ENCODE measurements around the gene SLC22A23. TPM values are rescaled to one million over a fixed set of nuclear protein-coding genes. Genes with fewer than 3 reads are reported as not detected.

The SLC22A23 gene
- total and polyA plus RNA-seq, 4 donors, result 26.9 to 56.8 (median 41.7) TPM

GRCh38 chr6:3237761-3238662 is 218.8 kb downstream of the SLC22A23 start:
- no peaks in the 10 kb centered on the region for H3K9me3 ChIP-seq (ENCODE audit: control insufficient read depth, insufficient read depth, low read length)
- H3K4me1 ChIP-seq (ENCODE audit: control insufficient read depth, insufficient read depth, low read length), result peaks cover 50% of the 10 kb centered on the region
- no peak overlapping the region for H3K27ac ChIP-seq (ENCODE audit: low read depth, low read length)
- H3K4me3 ChIP-seq (ENCODE audit: low read depth, low read length), result no peak overlapping the region
- H3K36me3 ChIP-seq (ENCODE audit: control insufficient read depth, insufficient read depth, low read length), result peaks cover 10% of the 10 kb centered on the region
- 78% methylated on average over 23 of the region's 24 CpGs for WGBS (ENCODE audit: insufficient coverage)
- H3K27me3 ChIP-seq (ENCODE audit: control insufficient read depth, insufficient read depth, low read length), result no peaks in the 10 kb centered on the region
- DNase-seq (ENCODE audit: low read depth in 4 of 6, low spot score in 6 of 6), result no peak

DNA sequence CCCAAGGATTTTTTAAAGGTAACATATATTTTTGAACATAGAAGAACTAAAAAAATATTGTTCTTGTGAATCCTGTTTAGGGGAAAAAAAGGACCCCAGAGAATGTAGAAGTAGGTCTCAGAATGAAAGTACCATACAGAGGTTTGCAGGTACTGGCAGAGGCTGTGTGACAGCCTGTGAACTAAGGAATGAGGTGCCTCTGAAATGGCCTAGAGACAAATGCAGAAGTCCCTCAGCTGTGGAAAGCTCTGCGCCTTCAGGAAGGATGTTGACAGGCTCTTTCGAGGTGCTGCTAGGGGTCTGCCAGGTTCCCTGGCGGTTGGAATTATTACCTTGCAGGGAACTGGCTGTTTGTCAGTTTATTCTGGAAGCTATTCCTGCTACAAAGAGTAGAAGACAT is 220.8 kb downstream of the SLC22A23 start:
- 71% methylated on average over 1 of the region's 3 CpGs for WGBS (ENCODE audit: insufficient coverage)
- H3K4me3 ChIP-seq (ENCODE audit: low read depth, low read length), result no peak overlapping the region
- peaks cover 10% of the 10 kb centered on the region for H3K36me3 ChIP-seq (ENCODE audit: control insufficient read depth, insufficient read depth, low read length)
- no peak overlapping the region for H3K27ac ChIP-seq (ENCODE audit: low read depth, low read length)
- H3K9me3 ChIP-seq (ENCODE audit: control insufficient read depth, insufficient read depth, low read length), result no peaks in the 10 kb centered on the region
- no peak for DNase-seq (ENCODE audit: low read depth in 4 of 6, low spot score in 6 of 6)
- H3K27me3 ChIP-seq (ENCODE audit: control insufficient read depth, insufficient read depth, low read length), result no peaks in the 10 kb centered on the region
- H3K4me1 ChIP-seq (ENCODE audit: control insufficient read depth, insufficient read depth, low read length), result peaks cover 54% of the 10 kb centered on the region

GRCh38 chr6:3235486-3235885 is 221.4 kb downstream of the SLC22A23 start:
- peaks cover 10% of the 10 kb centered on the region for H3K36me3 ChIP-seq (ENCODE audit: control insufficient read depth, insufficient read depth, low read length)
- H3K27ac ChIP-seq (ENCODE audit: low read depth, low read length), result no peak overlapping the region
- H3K9me3 ChIP-seq (ENCODE audit: control insufficient read depth, insufficient read depth, low read length), result no peaks in the 10 kb centered on the region
- no peak for DNase-seq (ENCODE audit: low read depth in 4 of 6, low spot score in 6 of 6)
- H3K4me1 ChIP-seq (ENCODE audit: control insufficient read depth, insufficient read depth, low read length), result peaks cover 51% of the 10 kb centered on the region
- no peak overlapping the region for H3K4me3 ChIP-seq (ENCODE audit: low read depth, low read length)
- no peaks in the 10 kb centered on the region for H3K27me3 ChIP-seq (ENCODE audit: control insufficient read depth, insufficient read depth, low read length)
- WGBS (ENCODE audit: insufficient coverage), result 80% methylated on average over 1 of the region's 2 CpGs

- DNase-seq (ENCODE audit: low read depth in 4 of 6, low spot score in 6 of 6), result peak in 1 of 6 donors; percentile 69
- Histone ChIP-seq H3K27me3 (ENCODE audit: control insufficient read depth, insufficient read depth, low read length) (no peaks in the 10 kb centered on the region), H3K27ac (ENCODE audit: low read depth, low read length) (no peak overlapping the region), H3K4me1 (ENCODE audit: control insufficient read depth, insufficient read depth, low read length) (peaks cover 57% of the 10 kb centered on the region), H3K4me3 (ENCODE audit: low read depth, low read length) (no peak overlapping the region), H3K9me3 (ENCODE audit: control insufficient read depth, insufficient read depth, low read length) (no peaks in the 10 kb centered on the region), H3K36me3 (ENCODE audit: control insufficient read depth, insufficient read depth, low read length) (peaks cover 7% of the 10 kb centered on the region)
- 41% methylated on average over 3 of the region's 3 CpGs for WGBS (ENCODE audit: insufficient coverage)
Measured at GRCh38 chr6:3233904-3234303, 222.9 kb downstream of the SLC22A23 start.

DNA sequence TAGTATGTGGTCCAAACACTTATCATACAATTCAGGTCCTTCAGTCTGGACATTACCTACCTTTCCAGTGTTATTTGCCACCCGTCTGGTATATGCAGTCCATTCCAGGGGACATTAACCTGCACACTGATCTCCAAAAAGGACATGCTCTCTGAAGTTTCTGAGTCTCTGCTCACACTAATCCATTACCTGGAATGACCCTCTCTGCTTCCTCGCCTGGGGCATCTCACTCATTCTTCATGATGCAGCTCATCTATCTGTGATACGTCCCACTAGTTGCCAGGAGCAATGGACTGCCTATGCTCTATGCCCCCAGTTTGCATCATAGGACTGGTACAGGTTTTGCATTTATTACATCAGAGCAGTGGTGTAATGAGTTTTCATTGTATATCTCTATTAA is 223.5 kb downstream of the SLC22A23 start:
- H3K27me3 ChIP-seq (ENCODE audit: control insufficient read depth, insufficient read depth, low read length), result no peaks in the 10 kb centered on the region
- WGBS (ENCODE audit: insufficient coverage), result 32% methylated on average over 1 of the region's 3 CpGs
- H3K4me1 ChIP-seq (ENCODE audit: control insufficient read depth, insufficient read depth, low read length), result peaks cover 61% of the 10 kb centered on the region
- H3K9me3 ChIP-seq (ENCODE audit: control insufficient read depth, insufficient read depth, low read length), result no peaks in the 10 kb centered on the region
- H3K36me3 ChIP-seq (ENCODE audit: control insufficient read depth, insufficient read depth, low read length), result peaks cover 5% of the 10 kb centered on the region
- DNase-seq (ENCODE audit: low read depth in 4 of 6, low spot score in 6 of 6), result peak in 1 of 6 donors; percentile 81
- H3K4me3 ChIP-seq (ENCODE audit: low read depth, low read length), result peak overlapping the region; percentile 98
- peak overlapping the region; percentile 37 for H3K27ac ChIP-seq (ENCODE audit: low read depth, low read length)

DNA sequence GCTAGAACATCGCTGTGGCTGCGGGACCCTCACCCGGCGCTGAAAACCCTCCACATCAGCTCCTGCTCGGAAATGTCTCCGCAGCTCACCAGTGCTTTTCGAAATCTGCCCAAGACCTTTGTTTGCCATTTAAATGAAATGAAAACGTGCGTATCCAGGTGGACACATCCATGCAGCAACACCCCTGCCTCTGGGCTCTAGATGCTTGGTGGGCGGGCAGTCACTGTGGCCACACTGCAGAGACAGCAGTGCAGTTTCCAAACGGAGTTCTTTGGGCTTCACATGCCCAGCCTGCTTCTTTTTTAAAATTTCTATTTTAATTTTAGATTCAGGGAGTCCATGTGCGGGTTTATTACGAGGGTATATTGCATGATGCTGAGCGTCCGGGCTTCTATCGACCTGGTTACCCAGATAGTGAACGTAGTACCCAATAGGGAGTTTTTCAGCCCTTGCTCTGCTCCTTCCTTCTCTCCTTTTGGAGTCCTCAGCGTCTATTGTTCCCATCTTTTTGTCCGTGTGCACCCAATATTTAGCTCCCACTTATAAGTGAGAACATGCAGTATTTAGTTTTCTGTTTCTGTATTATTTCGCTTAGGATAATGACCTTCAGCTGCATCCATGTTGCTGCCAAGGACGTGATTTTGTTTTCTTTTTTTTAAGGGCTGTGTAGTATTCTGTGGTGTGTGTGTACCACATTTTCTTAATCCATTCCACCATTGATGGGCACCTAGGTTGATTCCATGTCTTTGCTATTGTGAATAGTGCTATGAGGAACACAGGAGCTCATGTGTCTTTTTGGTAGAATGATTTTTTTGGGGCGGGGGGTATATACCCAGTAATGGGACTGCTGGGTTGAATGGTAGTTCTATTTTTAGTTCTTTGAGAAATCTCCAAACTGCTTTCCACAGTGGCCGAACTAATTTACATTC is 224.6 kb downstream of the SLC22A23 start:
- Histone ChIP-seq H3K4me1 (ENCODE audit: control insufficient read depth, insufficient read depth, low read length) (peaks cover 58% of the 10 kb centered on the region), H3K9me3 (ENCODE audit: control insufficient read depth, insufficient read depth, low read length) (no peaks in the 10 kb centered on the region), H3K4me3 (ENCODE audit: low read depth, low read length) (peak overlapping the region; percentile 98), H3K27me3 (ENCODE audit: control insufficient read depth, insufficient read depth, low read length) (no peaks in the 10 kb centered on the region), H3K27ac (ENCODE audit: low read depth, low read length) (peak overlapping the region; percentile 99), H3K36me3 (ENCODE audit: control insufficient read depth, insufficient read depth, low read length) (no peaks in the 10 kb centered on the region)
- 0% methylated on average over 10 of the region's 23 CpGs for WGBS (ENCODE audit: insufficient coverage)
- DNase-seq (ENCODE audit: low read depth in 4 of 6, low spot score in 6 of 6), result peak in 4 of 6 donors; percentile 44 to 87 (median 72)

DNA sequence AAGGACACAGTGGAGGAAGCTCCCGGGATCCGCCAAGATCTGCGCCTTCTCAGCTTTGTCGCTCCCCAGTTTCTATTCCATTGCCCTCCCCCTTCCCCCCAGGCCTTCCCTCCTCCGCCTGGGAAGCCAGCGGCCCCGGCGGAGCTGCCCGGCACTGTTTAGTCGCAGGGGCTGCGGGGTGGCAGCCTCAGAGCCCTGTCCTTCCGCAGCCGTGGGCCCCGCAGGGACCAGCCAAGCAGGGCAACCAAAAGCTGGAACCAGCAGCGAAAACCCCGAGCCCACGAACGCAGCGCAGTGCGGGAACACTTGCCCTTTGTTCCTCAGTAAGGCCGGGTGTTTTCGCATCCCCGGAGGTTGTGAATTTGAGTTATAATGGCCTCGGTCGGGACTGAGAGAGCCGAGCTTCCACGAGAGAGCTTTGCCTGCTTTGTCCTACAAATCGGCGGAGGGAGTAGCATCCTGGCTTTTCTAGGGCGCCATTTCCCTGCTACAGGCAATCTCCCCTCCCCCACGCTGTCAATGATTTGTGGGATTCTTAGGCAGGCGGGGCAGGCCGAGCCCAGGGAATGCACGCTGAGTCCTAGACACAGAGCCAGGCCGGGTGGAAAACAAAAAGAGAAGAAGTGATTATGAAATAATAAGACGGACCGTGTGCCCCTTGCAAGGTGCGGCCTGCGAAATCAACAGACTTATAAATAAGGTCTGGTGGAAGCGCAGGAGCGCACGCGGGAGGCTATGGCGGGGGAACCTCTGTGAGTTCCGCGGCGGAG is 225.4 kb downstream of the SLC22A23 start:
- H3K4me1 ChIP-seq (ENCODE audit: control insufficient read depth, insufficient read depth, low read length), result peaks cover 52% of the 10 kb centered on the region
- WGBS (ENCODE audit: insufficient coverage), result 0% methylated on average over 38 of the region's 47 CpGs
- H3K27me3 ChIP-seq (ENCODE audit: control insufficient read depth, insufficient read depth, low read length), result no peaks in the 10 kb centered on the region

DNA sequence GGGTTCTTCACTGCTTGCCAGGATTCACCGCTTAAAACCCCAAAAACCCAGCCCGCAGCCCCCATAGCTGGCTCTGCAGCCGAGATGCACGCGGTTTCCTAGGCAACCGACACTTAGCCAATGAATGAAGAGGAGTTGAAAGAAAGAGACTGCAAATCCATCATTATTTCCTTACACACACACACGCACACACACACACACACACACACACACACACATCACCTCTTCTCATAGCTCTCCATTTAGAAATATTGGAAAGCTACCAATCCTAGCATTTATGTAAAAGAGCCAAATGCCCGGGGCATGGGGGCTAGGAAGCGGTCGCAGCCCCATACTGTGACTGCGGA is 226.0 kb downstream of the SLC22A23 start:
- Histone ChIP-seq H3K27ac (ENCODE audit: low read depth, low read length) (peak overlapping the region; percentile 99), H3K4me1 (ENCODE audit: control insufficient read depth, insufficient read depth, low read length) (peaks cover 53% of the 10 kb centered on the region), H3K36me3 (ENCODE audit: control insufficient read depth, insufficient read depth, low read length) (peaks cover 7% of the 10 kb centered on the region), H3K27me3 (ENCODE audit: control insufficient read depth, insufficient read depth, low read length) (no peaks in the 10 kb centered on the region), H3K9me3 (ENCODE audit: control insufficient read depth, insufficient read depth, low read length) (no peaks in the 10 kb centered on the region), H3K4me3 (ENCODE audit: low read depth, low read length) (peak overlapping the region; percentile 98)
- peak; percentile 86 to 99 (median 93) for DNase-seq (ENCODE audit: low read depth in 4 of 6, low spot score in 6 of 6)
- WGBS (ENCODE audit: insufficient coverage), result 0% methylated on average over 5 of the region's 11 CpGs

More for the DNA sequence above, 225.4 kb downstream of the SLC22A23 start:
- no peaks in the 10 kb centered on the region for H3K9me3 ChIP-seq (ENCODE audit: control insufficient read depth, insufficient read depth, low read length)
- peak; percentile 89 to 99 (median 92) for DNase-seq (ENCODE audit: low read depth in 4 of 6, low spot score in 6 of 6)
- peak overlapping the region; percentile 99 for H3K27ac ChIP-seq (ENCODE audit: low read depth, low read length)
- H3K4me3 ChIP-seq (ENCODE audit: low read depth, low read length), result peak overlapping the region; percentile 98
- peaks cover 2% of the 10 kb centered on the region for H3K36me3 ChIP-seq (ENCODE audit: control insufficient read depth, insufficient read depth, low read length)

Measured in spinal cord (tissue), 10 donors.